Kidney tubule cell (primary cell): ENCODE results near the gene PELI1.
A peak's percentile ranks its signal among the peaks of the same experiment; 100 is the strongest.
"Not testable (repeated sequence)": the region's sequence is repeated elsewhere in the genome, so short reads cannot be mapped to it uniquely, and the experiment has no call there.

ENCODE experiments used
- DNase-seq: peaks from one replicate; pipeline ENCODE4 v3.0.0-alpha.2; 2018; ENCODE audit warnings: low spot score

The PELI1 gene

GRCh38 chr2:64123740-64124139, 20.5 kb downstream of the PELI1 start:
- no peak for DNase-seq

DNA sequence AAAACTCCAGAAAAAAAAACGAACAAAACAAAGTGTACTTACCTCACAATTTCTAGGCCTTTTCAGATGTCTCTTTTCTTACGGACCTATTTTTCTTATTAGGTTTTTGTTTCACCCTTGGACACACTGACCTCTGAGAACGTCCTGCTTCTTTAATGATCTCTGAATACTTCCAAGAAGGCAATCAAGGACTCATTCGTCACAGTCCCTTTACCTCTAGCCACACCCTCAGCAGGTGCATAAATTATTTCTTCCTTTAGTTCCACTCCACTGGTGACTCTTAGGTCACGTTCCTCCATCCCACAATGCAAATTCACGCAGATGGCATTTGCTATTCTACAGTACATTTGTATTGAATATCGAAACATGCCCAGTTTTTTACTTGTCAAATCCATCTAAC, 21.9 kb downstream of the PELI1 start:
- DNase-seq: peak; percentile 41

- DNase-seq: peak; percentile 59
Observed at GRCh38 chr2:64120928-64121327, 23.3 kb downstream of the PELI1 start.

GRCh38 chr2:64120008-64120407, 24.2 kb downstream of the PELI1 start:
- DNase-seq: no peak

DNA sequence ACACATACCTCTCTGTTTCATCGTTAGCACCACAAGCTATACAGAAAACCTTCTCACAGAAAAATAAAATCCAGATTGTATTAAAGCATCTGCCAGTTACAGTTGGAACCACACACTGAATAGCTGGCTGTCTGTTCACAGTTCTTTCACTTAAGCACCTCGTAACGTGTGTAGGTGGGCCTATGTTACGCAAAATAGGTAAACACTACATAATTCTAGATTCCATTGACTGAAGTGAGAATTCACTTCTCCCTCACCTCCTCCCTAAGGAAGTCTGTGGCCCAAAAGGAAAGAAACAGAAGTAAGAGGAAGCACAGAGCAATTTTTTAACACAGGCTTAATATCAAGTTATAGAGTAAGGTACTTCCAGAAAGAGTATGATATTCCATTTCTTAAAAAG, 24.9 kb downstream of the PELI1 start:
- no peak for DNase-seq

- peak; percentile 57 for DNase-seq
Observed at GRCh38 chr2:64115808-64116598, 28.2 kb downstream of the PELI1 start.

DNA sequence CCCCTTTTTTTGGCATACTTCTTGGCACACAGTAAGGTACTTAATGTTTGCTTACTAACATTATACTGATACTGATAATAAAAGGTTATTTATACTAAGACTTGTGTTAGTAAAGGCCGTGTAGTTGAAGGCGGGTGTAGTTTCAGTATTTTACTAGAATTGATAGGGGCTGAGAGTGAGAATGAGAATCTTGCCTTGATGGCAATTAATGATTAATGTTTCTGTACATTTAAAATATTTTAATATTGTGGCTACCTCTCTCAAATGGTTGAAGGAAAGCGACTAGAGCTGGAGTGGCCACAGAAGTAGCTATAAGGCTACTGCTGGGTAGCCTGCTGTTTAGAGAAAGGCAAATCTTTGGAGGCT, 29.3 kb downstream of the PELI1 start:
- DNase-seq: no peak

DNA sequence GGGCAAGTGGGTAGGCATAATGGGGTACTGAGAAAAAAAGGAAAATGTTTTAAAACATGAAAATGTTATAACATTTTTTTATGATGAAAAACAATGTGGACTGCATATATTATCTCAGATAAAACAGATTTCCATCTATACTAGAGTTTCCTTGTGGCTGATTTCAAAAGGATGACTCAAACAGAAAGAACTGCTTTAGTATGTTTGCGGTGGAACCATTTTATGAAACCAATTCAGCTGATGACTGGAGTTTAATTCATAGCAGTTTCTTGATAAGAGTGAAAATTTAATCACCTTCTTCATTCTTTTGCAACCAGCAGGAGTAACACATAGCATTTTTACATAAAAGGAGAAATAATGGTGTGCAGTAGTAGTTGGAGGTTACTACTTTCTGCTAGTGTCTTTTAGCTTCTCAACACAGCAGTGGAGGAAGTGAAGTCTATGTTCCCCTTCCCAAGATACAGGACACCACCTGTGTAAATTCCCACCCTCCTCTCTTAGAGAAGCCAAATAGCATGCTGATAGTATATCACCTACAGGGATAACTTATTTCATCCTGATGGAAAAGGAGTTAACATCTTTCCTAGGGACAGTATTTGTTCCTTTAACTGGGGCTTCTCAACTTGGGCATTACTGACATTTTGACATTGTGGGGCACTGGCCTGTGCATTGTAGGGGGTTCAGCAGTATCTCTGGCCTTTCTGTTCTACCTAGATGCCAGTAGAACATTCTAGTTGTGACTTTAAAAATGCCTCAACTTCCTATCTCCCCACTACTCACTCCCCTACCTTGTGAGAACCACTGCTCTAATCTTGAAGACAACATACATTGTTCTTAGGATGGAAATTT, 29.9 kb downstream of the PELI1 start:
- peak; percentile 67 for DNase-seq

DNA sequence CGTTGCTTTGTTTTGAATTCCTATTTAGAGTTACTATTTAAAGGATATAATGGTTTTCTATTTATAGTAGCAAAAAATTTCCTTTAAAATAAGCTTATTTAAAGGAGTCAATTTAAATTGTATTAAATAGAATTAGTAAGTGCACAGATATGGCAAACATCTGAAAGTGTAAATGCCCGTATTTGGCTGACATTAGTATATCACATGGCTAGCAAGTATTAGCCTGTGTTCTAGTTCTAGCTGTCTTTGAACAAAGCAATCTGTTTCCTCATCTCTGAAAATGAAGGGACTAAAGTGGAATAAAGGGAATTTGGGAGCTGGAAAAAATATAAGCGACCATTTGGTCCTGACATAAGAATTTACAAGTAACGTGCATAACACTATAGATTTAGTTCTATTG, 32.2 kb downstream of the PELI1 start:
- DNase-seq: no peak

DNA sequence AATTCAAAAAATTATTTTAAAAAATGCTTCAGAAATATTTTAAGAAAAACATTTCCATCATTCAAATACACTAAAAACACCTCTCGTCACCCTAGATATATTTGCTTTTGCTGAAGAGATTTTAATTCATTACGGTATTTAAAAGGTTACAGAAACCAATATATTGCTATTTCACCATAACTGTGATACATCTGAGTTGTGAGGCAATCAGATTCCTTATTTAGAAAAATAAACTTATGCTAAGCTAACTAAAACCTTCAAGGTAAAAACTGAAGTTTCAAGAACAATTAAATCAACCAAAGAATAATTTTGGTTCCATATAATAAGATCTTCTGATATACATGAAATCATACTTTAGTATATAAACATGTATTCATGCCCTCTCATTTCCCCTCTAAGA, 32.8 kb downstream of the PELI1 start:
- DNase-seq: no peak

DNA sequence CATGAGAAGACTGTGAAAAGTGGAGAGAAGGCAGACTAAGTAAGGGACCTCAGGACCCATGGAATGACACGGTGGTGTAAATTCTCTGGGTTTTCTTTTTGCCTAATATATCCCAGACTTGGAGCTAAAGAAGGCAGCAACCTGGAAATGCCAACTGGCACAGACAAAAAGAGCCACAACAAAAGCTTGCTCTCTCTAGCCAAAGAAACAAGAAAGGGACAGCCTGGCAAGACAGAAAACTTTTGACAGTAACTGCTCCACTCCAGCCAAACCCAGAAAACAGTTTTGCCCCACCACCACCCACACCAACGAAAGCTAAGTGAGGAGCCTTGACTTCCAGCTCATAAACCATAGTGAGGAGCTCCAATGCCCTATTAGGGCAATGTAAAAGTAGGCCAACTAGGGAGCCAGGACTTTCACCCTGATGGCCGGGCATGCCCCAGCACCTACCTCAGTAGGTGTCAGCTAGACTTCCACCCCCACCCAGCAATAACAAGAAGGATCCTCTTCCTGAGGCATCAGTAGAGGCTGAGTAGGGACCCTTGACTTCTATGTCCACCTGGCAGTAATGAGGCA, 35.5 kb downstream of the PELI1 start:
- DNase-seq: no peak

GRCh38 chr2:64106481-64106880, 37.7 kb downstream of the PELI1 start:
- no peak for DNase-seq

GRCh38 chr2:64105670-64106461, 38.4 kb downstream of the PELI1 start:
- DNase-seq: peak; percentile 89

DNA sequence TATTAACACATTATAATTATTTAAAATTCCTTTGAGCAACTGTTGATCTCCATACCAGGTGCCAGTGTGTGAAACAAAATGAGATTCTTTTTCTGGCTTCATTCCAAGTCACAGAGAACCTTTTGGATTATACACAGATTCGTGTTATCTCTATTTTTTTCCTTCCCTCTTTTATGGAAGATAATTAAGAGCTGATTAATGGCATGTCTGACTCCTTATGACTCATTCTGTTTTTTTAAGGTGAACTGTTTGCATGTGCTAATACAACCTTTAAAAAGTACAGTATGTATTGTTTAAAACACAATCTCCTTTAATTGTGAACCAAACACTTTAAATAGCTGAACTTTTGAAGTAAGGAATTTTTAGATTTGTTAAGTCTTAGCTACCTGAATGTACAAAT, 39.3 kb downstream of the PELI1 start:
- peak; percentile 27 for DNase-seq

- DNase-seq: peak; percentile 39
Observed at GRCh38 chr2:64102736-64103135, 41.5 kb downstream of the PELI1 start.

DNA sequence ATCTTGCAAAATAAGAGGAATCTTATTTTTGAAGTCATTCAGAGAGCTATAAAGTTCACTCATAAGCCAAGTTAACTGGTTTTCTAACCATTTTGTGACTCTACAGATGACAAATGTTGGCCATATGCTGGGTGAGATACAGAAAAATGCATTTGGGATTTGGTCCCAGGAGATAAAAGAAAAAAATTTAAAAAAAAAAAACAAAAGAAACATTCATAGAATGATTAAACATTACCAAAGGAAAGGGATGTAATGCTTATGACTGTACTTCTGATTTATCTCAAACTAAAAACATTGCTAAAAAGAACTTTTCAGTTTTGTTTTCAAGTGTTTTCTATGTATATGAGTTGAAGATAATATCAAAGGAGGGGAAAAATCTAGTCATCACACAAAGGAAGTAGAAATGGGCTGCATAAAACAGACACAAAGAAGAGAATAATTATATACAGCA, 43.1 kb downstream of the PELI1 start:
- DNase-seq: no peak

DNA sequence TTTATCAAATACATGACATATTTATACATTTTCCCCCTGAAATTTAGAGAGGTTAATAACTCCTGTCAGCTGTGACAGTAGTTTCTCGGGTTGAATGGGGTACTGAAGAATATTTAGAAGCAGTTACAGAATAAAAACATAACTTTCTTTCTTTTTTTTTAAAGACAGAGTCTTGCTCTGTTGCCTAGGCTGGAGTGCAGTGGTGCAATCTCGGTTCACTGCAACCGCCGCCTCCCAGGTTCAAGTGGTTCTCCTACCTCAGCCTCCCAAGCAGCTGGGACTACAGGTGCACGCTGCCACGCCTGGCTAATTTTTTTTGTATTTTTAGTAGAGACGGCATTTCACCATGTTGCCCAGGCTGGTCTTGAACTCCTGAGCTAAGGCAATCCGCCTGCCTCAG, 43.6 kb downstream of the PELI1 start:
- DNase-seq: not testable (repeated sequence)

DNA sequence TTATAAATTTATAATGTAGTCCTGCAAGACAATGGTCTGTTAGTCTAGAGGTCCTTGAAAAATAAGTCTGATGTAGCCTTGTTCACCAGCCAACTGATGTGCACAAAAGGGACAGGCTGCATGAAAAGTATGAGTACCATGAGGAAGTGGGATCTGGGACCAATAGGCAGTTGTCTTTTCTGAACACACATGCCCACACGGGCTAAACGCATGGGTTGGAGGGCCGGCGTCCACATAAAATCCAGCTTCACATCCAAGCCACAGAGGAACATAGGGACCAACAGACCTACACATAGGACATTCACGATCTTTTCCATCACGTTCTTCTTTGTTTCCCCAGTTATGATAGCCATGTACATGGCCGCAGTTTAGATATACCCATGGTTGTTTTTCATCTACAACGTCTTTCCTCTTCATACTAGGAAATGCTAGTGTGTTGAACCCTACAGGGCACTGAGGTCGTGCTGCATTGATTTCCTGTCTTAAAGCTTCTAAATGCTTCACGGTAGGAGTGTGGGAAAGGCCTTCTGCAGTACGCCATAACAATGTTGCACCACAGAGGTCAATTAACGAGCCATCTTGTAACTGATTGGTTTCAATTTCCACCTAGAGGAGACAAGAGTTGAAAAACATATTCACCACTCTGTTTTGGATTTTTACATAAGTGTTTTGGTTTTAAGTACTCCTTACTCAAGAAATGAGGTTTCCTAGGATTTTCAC, 49.4 kb downstream of the PELI1 start:
- no peak for DNase-seq

- no peak for DNase-seq
Observed at GRCh38 chr2:64093341-64093740, 50.9 kb downstream of the PELI1 start.

DNA sequence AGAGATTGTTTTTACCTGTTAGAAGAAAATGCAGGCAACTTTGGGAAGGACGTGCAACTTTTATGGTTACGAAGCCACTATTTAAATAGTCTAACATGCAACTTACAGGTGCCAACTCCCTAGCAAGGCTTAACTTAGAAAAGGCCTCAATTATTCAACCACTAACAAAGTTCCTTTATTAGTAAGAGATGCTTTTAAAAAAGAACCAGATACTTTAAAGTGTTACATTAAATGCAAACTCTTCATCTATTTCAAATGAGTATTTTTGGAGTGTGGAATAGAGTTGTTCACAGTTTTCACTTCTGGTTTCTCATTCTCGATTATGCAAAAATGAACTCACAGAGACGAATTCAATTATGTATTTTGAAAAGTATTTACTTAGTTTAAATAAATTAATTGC, 51.7 kb downstream of the PELI1 start:
- no peak for DNase-seq

DNA sequence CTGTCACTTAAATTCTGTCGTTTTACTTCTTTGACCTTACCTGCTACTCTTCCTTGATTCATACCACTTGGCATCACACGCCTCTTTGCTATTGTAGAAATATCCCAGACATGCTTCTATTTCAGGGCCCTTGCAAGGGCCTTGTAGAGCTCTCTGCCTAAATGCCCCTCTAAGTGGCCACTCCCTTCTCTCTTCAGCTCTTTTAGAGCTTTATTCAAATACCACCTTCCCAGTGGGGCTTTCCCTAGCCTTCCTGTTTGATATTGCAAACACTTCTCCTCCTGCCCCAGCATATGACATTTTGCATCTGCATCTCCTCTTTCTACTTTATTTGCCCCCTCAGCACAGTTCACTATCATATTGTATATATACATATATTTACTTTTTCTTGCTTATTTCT, 54.0 kb downstream of the PELI1 start:
- DNase-seq: no peak
